Right lobe of liver (tissue), 6 donors: ENCODE data around the gene MICOS13. TPM values are rescaled to one million over a fixed set of nuclear protein-coding genes. Genes with fewer than 3 reads are reported as not detected.
"Not testable (repeated sequence)": the region's sequence is repeated elsewhere in the genome, so short reads cannot be mapped to it uniquely, and the experiment has no call there.

Experiments used
- ATAC-seq, 4 donors: fragments of 200-7000 bp; cut with Tn5 transposase; one replicate each; pipeline ENCODE4 v1.9.1; 2020; ENCODE audit warnings: mild to moderate bottlenecking in 4 of 4, moderate library complexity in 4 of 4
- DNase-seq, 3 donors: peaks; one replicate each; pipeline ENCODE4 v3.0.0-alpha.2; 2020
- H3K27ac ChIP-seq, 3 donors: fragments of 200-600 bp; one replicate each; pipeline ENCODE4 v1.8.0; 2022
- H3K27me3 ChIP-seq, 2 donors: fragments of 200-600 bp; one replicate each; pipeline ENCODE4 v1.8.0; 2022
- H3K36me3 ChIP-seq, 4 donors: fragments of 200-600 bp; sonication (generic) in 1 of 4; one replicate each; pipeline versions ENCODE4 v1.5.1 to v1.8.0; 2017 to 2022; ENCODE audit warnings: control low read depth in 1 of 4
- H3K4me1 ChIP-seq, 4 donors: fragments of 200-600 bp; sonication (generic) in 1 of 4; one replicate each; pipeline versions ENCODE4 v1.5.1 to v1.8.0; 2017 to 2022; ENCODE audit warnings: control low read depth in 1 of 4
- H3K4me3 ChIP-seq, 3 donors: fragments of 200-600 bp; one replicate each; pipeline ENCODE4 v1.8.0; 2022
- H3K9me3 ChIP-seq, 4 donors: fragments of 200-600 bp; sonication (generic) in 1 of 4; one replicate each; pipeline versions ENCODE4 v1.5.1 to v1.8.0; 2017 to 2022; ENCODE audit warnings: control low read depth in 1 of 4
- CTCF ChIP-seq, 4 donors: fragments of 200-600 bp in 3 of 4; fragments of 450-650 bp in 1 of 4; IDR thresholded peaks; one replicate each; pipeline versions ENCODE4 v1.5.1 to v1.8.0; 2016 to 2022; ENCODE audit warnings: antibody characterized with exemption in 4 of 4, mild to moderate bottlenecking in 2 of 4
- POLR2A ChIP-seq: fragments of 450-650 bp; IDR thresholded peaks from one replicate; pipeline ENCODE4 v1.6.1; 2017; ENCODE audit warnings: antibody characterized with exemption, mild to moderate bottlenecking
- WGBS: methylation state at CpG from one replicate; pipeline ENCODE4 v1.1.6; 2018; ENCODE audit warnings: low coverage, low lambda C conversion rate; ENCODE audit not compliant: insufficient coverage; ENCODE audit errors: missing lambda C conversion rate; 5-methylcytosine and 5-hydroxymethylcytosine counted together
- intact Hi-C, 2 donors: fragments of 100-400 bp; cut with DNase I; formaldehyde crosslinking; loops; one replicate each; pipeline versions ENCODE4 v1.11.2 to v1.14.1; 2022
- total RNA-seq, 6 experiments: library from RNA; depleted of rRNA in 2 of 6; stranded (reverse); fragments of >200 nt in 2 of 6; fragmentation: NEBNext Ultra II Directional in 3 of 6; extraction: Animal tissue kit (Norgen Biotek cat#: 25700) in 3 of 6; gene quantifications; one replicate each; pipeline versions ENCODE4 v1.1.0 to v1.2.4, GENCODE V29; 2016 to 2023
- donor health status: DM: no; HTN: yes; CAD: no.
- donor health status: DM: no; HTN: no; CAD: no.
- donor health status: DM: no; HTN: no; CAD: no.
- donor health status: DM: no; HTN: yes; CAD: no.
- donor health status: DM: no; HTN: yes; CAD: no.

Gene MICOS13
- total RNA-seq, 6 experiments from 2014 or later = 24.2 to 54.3 (median 33.7) TPM

GRCh38 chr19:5690955-5691821 is 10.9 kb upstream of the MICOS13 start:
- H3K27ac ChIP-seq = peak overlapping the region; percentile 69 to 85 (median 72)
- TF ChIP-seq POLR2A (no peak), CTCF (IDR thresholded peaks at IDR 0.05) (no peak)
- H3K4me3 ChIP-seq = peak overlapping the region; percentile 70 to 89 (median 71)
- H3K4me1 ChIP-seq = peaks cover 0 to 10% (median under 1%) of the 10 kb centered on the region in 4 donors
- H3K9me3 ChIP-seq = no peaks in the 10 kb centered on the region
- intact Hi-C loops = no loop called here
- ATAC-seq = peak in 1 of 4 donors; percentile 2
- DNase-seq = peak in 2 of 3 donors; percentile 56 to 66
- WGBS = no CpG with 5 or more reads among the region's 54 CpGs
- H3K27me3 ChIP-seq = no peaks in the 10 kb centered on the region
- peaks cover 0 to 44% (median 16%) of the 10 kb centered on the region in 4 donors for H3K36me3 ChIP-seq

GRCh38 chr19:5690125-5690954 is 10.0 kb upstream of the MICOS13 start, which contains the start of gene RPL36:
TSS of gene RPL36 (plus strand) at chr19:5690295. CDS start at chr19:5690508, 213 bp downstream.
- under 1% methylated on average over 18 of the region's 73 CpGs for WGBS
- ATAC-seq = peak; percentile 66 to 75 (median 73)
- intact Hi-C loops = no loop called here

GRCh38 chr19:5688262-5688881 is 8.1 kb upstream of the MICOS13 start:
- H3K27ac ChIP-seq, H3K4me3 ChIP-seq, ATAC-seq, intact Hi-C loops, DNase-seq, H3K9me3 ChIP-seq, H3K27me3 ChIP-seq: not testable (repeated sequence)
- Histone ChIP-seq H3K4me1 (peaks cover 0 to 10% (median under 1%) of the 10 kb centered on the region in 4 donors), H3K36me3 (peaks cover 0 to 20% (median 2%) of the 10 kb centered on the region in 4 donors)
- 98% methylated on average over 10 of the region's 13 CpGs for WGBS

More at GRCh38 chr19:5690125-5690954, 10.0 kb upstream of the MICOS13 start, which contains the start of gene RPL36:
- Histone ChIP-seq H3K9me3 (no peaks in the 10 kb centered on the region), H3K4me1 (peaks cover 0 to 10% (median under 1%) of the 10 kb centered on the region in 4 donors), H3K27me3 (no peaks in the 10 kb centered on the region), H3K4me3 (peak within 1 kb of the TSS; percentile 70 to 89 (median 71)), H3K27ac (peak within 1 kb of the TSS; percentile 69 to 85 (median 72)), H3K36me3 (peaks cover 0 to 35% (median 11%) of the 10 kb centered on the region in 4 donors)
- peak; percentile 97 to 99 (median 98) for TF ChIP-seq CTCF (IDR thresholded peaks at IDR 0.05)
- TF ChIP-seq POLR2A = peak; percentile 94
- peak; percentile 98 for DNase-seq

- peaks cover 0 to 12% (median under 1%) of the 10 kb centered on the region in 4 donors for H3K36me3 ChIP-seq
- peak overlapping the region in 1 of 3 donors; percentile 69 for H3K4me3 ChIP-seq
- no peaks in the 10 kb centered on the region for H3K9me3 ChIP-seq
- ATAC-seq = no peak
- intact Hi-C loops = no loop called here
- 92% methylated on average over 9 of the region's 76 CpGs for WGBS
- H3K4me1 ChIP-seq = peaks cover 0 to 10% (median under 1%) of the 10 kb centered on the region in 4 donors
- H3K27me3 ChIP-seq = no peaks in the 10 kb centered on the region
- TF ChIP-seq CTCF (IDR thresholded peaks at IDR 0.05) (no peak), POLR2A (no peak)
- DNase-seq = peak in 1 of 3 donors; percentile 49
- peak overlapping the region in 1 of 3 donors; percentile 25 for H3K27ac ChIP-seq
These were observed 7.3 kb upstream of the MICOS13 start for GRCh38 chr19:5687360-5688198.
